Limb (tissue), 2 donors: ENCODE measurements around the gene CCDC3.
"Not testable (repeated sequence)": the region's sequence is repeated elsewhere in the genome, so short reads cannot be mapped to it uniquely, and the experiment has no call there.

Experiments
- DNase-seq, 2 donors: peaks; one replicate each; pipeline ENCODE4 v3.0.0-alpha.2; 2016; ENCODE audit errors: extremely low spot score in 2 of 2

CCDC3 gene

DNA sequence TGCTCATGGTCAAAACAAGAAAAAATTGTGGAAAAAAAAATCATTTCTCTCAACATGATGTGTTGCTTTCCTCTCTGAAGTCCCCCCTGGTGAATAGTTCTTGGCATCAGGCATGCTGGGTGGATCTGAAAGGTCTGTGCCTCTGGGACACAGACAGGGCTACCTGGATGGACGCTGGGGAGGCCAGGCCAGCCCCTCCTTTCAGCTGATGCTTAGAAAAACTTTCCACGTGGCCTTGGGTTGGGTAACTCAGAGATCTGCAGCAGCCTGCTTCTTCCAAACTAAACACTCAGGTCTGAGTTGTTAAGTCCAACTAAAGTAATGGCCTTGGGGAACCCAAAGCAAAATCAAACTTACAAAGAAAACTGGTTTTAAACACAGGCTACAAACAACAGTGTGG is 113.0 kb downstream of the CCDC3 start:
- no peak for DNase-seq

DNA sequence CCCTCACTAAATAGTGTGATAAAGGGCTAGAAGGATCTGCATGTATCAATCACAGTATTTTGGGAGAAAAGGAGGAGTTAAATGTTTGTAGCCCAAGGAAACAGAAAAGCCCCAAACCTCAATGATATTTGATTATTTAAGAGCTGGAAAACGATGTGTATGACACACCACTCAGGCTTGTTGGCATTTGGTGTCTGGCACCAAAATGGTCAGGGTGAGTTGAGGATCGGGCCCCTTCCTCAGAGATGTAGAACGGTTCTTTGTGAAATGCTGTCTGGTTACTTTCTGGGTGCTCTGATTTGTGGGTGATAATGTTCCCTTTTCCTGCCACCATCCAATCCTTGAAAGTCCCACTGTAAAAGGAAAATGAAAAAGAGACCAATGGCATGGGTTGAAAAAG is 113.7 kb downstream of the CCDC3 start:
- DNase-seq = no peak

DNA sequence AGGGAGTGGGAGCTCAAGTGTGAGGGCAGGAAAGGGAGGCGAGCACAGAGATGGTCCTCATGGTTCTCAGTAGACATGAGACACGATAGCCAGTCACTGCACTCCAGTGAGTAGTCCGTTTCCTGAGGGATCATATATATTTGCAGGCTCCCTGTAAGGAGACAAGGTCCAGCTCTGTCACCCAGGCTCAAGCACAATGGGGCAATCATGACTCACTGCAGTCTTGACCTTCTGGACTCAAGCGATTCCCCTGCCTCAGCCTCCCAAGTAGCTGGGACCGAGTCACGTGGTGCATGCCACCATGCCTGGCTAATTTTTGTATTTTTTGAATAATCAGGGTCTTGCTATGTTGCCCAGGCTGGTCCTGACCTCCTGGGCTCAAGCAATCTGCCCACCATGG is 116.7 kb downstream of the CCDC3 start:
- no peak for DNase-seq

DNA sequence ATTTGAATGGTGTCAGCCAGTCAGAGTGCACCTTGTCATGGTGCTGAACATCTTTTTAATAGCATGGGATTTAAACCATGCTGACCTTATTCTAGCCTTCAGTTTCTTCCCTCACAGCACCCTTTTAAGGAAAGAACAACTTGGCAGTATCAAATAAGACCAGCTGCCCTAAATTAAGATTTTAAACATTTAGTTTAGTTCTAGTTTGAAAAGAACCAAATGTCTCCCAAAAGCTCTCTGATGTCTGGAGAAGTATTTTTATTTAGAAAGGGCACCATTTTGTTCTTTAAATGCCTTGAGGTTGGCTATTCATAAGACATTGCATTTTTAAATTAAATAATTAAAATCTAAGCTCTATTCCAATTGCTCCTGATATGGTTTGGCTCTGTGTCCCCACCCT is 121.1 kb downstream of the CCDC3 start:
- DNase-seq = no peak

DNA sequence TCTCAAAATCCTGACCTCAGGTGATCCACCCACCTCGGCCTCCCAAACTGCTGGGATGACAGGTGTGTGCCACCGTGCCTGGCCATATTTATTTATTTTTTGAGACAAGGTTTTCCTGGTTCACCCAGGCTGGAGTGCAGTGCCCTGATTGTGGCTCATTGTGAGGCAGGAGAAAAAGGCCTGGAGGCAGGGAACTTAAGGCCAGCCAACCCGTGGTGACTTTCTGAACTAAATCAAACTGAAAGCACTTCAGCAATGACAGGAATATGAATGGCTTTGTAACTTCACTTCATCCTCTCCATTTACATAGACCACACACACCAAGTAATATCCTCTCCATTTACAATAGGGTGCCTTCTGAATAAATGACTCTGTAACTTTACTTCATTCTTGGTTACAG is 124.4 kb downstream of the CCDC3 start:
- no peak for DNase-seq

DNA sequence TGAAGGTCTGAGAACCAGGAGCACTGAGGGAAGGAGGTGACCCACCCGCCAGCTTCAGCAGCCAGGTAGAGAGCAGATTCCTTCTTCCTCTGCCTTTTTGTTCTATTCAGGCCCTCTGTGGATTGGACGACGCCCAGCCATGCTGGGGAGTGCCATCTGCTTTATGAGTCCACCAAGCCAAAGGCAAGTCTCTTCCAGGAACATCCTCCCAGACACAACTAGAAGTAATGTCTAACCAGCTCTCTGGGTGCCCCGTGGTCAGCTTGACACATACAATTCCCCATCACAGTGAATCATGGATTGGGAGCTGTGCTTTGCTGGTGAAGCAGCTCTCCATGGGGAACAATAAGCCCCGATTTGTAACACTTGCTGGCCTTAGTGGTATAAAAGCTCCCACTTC is 125.2 kb downstream of the CCDC3 start:
- DNase-seq = no peak

DNA sequence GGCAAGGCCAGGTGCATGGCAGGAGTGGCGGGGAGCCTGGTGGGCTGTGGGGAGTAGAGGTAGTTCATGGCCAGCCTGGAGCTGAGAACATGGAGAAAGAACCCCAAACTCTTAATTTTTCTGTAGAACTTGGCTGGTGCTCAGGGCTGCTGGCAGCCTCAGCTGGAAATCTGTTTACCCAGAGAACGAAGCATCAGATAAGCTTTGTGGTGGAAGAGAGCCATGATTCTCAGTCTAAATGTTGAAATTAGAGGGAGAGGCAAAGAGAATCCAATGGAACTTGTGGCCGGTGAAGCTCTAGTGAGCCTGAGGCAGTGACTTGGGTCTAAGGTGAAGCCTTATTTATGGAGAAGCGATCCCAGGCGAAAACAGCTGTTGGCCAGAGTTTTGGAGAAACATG is 126.4 kb downstream of the CCDC3 start:
- DNase-seq = no peak

DNA sequence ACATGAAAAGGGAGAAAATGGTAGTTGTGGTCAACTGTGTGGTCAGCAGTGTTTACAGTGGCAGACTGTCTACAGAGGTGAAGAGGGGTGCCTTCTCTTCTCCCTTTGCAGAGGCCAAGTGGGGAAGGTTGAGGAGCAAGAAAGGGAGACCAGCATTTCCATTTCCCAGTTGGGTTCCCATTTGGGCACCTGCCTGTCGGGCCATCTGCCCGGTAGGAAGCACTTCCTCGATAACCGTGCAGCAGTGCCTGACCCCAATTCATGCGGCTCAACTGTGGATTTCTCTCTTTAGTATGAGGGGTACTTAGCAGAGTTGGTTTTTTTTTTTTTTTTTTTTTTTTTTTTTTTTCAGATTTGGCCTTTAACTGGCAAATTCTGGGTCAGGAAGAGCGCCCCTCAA is 127.0 kb downstream of the CCDC3 start:
- DNase-seq = no peak

DNA sequence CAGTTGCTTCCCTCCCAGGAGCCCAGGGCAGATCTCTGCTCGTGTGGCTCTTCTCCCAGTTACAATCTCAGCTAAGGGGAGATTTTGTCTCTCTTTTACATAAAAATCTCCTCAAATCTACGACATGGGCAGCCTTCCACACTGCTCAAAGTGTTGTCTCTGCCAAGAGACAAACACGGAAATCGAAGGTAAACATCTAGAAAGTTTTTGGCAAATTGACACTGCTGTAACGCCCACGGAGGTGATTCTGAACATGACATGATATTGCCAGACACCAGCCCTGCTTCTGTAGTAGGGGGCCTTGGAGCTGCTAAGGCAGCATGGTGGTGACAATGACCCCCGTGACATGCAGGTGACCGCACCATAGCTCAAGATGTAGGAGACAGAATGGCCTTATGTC is 128.3 kb downstream of the CCDC3 start:
- DNase-seq = no peak

DNA sequence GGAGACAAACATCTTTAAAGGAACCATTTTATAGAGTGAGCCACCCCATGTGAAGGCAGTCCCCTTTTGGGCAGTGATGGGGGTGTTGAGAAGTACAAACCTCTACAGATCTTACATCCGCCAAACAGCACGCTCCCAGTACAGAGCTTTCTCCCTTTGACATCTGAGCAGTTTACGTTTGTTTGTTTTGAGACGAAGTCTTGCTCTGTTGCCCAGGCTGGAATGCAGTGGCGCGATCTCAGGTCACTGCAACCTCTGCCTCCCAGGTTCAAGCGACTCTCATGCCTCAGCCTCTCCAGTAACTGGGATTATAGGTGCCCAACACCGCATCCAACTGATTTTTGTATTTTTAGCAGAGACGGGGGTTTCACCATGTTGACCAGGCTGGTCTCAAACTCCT is 128.9 kb downstream of the CCDC3 start:
- no peak for DNase-seq

DNA sequence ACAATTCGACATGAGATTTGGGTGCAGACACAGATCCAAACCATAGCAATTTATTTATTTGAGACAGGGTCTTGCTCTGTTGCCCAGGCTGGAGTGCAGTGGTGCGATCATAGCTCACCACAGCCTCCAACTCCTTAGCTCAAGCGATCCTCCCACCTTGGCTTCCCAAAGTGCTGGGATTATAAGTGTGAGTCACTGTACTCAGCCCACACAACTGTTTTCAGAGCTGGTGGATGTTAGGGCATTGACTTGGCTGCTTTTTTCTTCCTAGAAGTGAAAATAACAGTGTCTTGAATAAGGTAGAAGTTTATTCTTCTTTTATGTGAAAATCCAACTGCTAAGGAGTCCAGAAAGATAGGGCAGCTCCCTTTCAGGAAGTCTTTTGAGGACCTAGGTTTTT is 132.1 kb downstream of the CCDC3 start:
- no peak for DNase-seq

DNA sequence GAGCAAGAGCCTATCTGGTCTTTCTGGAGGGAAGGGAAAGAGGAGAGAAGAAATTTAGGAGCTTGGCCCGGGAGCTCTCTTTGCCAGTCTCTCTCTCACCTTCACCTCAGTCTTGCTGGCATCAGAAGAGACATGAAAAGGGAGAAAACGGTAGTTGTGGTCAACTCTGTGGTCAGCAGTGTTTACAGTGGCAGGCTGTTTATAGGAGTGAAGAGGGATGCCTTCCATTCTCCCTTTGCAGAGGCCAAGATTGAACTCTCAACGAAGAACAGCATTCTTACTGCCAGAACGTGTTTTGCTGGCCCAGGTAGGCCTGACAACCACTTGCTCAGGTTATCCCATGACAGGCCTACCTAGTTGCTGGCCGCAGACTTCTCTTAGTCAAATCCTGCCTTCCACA is 133.3 kb downstream of the CCDC3 start:
- no peak for DNase-seq

DNA sequence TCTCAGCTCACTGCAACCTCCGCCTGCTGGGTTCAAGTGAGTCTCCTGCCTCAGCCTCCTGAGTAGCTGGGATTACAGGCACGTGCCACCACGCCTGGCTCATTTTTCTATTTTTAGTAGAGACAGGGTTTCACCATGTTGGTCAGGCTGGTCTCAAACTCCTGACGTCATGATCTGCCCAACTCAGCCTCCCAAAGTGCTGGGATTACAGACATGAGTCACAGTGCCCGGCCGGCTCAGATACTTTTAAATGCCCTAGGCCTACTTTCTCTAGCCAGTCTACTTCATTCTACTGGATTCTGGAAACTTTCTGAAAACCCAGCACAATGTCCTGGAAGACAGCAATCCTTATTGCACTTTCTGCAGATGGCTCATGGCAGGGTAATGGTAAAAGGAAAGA is 136.0 kb downstream of the CCDC3 start:
- not testable (repeated sequence) for DNase-seq

DNA sequence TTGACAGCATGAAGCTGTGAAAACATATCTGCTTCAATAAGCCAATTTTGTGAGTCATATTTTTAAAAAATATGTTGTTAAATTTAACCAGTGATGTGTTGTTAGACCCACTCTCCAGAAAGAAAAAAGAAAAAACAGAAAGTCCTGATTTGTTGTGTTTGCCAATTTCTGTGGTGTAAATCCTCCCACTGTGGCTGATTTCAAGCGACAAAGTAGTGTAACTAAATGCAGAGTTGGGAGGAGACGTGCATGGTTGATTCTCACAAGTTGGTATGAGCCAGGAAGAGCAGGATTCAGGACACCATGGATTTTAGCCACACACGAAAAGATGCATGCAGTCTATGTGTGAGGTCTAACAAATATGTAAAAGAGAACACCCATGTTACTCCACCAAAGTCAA is 139.1 kb downstream of the CCDC3 start:
- no peak for DNase-seq

DNA sequence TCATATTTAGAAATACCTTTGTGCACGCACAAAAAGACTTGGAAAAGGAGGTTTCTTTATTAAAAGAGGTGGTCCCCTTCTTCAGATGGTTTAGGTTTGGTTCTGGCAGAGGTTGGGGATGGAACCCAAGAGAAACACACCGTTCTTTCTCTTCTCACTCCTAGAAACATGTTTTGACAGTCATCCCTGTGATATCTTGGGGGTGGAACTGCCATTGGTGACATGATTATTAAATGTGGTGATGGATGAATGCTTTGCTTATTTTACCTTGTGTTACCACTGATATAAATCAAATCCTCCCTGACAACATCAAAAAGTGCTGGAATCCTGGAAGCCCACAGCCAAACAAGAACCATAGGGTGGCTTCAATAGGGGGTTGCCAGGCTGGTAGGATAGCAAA is 146.5 kb downstream of the CCDC3 start:
- no peak for DNase-seq

DNA sequence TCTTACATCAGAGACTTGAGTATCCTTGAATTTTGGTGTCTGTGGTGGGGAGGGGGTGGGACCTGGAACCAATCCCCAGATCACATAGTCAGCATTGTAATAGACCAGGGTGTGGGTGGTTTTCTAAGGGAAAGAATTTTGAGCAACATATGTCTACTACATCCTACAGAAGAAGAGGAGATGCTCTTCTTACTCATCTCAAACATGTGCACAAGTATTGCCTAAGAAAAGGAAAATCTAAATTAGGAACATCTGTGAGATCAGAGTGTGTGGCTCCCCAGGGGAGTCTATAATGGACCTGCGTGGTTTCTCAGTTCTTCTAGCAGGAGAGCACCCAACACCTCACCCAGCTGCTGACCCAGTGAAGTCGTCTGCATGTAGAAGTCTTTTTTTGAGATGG is 148.8 kb downstream of the CCDC3 start:
- DNase-seq = no peak

DNA sequence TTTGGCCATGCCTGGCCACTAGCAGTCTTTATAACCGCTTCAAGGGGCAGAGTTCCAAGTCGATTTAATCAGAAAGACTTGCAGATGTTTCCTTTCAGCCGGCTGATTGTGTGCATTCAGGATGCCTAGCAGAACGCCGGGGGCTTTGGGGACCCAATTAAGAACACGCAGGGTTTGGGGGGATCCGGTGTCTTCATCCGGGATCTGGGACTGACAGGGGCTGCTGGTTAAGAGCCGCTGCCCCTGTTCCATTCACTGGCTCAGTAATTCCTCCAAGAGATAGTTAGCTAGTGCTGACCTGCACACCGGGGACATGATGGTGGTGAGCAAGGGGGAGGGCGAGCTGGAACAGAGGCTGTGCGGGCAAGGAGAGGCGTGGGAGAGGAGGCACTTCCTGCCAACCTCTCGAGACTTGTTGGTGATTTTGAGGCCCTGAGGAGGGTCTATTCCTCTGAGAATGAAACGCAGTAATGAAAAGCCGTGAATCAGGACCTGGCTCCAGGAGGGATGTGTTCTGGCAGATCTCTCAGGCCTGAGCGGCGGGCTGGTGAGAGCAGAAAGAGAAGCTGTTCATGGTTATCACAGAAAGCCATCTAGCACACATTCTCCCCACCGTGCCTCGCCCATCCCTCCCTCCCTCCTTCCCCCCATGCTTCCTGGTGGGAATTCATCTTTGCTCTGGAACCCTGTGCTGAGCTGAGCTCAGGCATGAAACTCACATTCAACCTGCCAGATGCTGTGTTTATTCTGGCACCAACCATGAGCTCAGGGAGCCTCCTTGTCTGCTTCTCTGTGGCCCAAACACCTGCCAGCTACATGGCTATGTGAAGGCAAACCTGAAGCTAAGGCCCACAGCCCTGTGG is 152.0 kb downstream of the CCDC3 start:
- DNase-seq = no peak

DNA sequence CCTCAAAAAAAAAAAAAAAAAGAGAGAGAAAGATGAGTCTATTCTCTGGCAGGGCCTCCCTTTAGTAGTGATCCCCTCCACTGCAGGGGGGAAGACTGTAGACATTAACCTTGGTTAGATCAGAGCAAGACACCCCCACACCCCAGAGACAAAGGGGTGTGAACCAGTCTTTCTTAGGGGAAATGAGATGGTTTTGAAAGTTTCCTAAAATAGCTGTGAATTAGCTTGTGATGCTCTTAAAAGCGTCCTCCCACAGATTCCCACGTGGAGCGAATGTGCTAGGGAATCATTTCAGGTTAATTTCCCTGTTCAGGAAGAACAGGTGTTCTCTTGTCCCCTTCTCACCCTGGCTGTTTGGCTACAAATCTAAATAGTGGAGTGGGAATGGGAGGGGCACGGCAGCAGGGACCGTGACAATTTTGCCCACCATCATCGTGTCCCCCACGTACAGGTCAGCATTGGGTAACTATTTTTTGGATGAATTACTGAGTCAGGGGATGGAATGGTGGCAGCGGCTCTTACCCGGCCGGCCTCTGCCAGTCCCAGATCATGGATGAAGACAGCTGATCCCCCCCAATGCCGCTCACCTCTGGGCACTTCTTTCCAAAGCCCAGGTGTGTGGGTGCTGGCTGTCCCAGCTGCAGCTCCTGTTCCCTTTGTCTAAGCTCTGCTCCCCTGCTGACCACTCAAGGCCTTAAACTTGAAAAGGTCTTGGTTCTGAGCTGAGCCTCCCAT is 152.9 kb downstream of the CCDC3 start:
- no peak for DNase-seq

DNA sequence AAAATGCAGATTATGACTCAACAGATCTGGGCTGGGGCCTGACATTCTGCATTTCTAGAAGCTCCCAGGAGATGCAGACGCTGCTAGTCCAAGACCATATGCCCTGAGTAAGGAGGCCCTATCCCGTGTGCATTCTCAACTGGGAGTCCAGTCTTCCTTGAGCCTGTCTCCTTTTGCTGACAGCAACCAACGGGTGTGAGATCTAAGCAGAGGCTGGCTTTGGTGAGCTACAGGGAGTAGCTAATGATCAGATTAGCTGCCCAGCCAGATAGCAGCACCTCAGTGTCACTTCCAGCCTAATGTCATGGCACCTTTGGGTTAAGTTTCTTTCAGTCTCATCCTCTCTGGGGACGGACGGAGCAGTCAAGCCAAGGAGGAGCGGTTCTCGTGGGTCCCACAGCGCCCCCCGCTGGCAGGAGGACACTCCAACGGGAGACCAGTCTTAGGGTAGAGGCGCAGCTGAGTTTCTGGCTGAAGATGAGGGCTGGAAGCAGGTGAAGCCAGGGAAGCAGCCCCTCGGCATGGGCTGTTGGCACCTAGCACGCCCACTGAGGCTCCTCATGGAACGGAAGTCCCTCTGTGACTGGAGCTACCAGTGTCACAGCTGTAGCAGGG is 154.0 kb downstream of the CCDC3 start:
- DNase-seq = no peak

DNA sequence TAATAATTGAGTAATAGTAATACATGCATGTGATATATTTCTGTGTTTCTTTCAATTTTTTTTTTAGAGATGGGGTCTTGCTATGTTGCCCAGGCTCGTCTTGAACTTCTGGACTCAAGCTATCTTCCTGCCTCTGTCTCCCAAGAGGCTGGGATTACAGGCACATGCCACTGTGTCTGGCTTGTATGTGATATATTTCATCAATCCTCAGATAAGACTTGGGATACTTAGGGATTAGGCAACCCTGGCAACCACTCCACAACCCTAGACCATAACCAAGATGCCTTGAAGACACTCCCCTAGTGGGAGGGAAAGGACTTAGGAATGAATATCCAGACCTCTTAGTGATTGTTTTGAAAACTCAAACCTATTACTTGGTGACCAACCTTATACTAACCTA is 154.8 kb downstream of the CCDC3 start:
- DNase-seq = no peak
